ENCODE measurements around the gene LRRTM4.

Gene LRRTM4

GRCh38 chr2:77108915-77109314 is 413.3 kb downstream of the LRRTM4 start:
- no peak for ATAC-seq
- no peak for TF ChIP-seq ZC3H10 (CRISPR knock-in tag; IDR thresholded peaks at IDR 0.05)
- no peak for TF ChIP-seq ZNF8 (CRISPR knock-in tag; IDR thresholded peaks at IDR 0.05)
- no peak for TF ChIP-seq ESRRG (CRISPR knock-in tag; IDR thresholded peaks at IDR 0.05)

- TF ChIP-seq ZC3H10 (CRISPR knock-in tag; IDR thresholded peaks at IDR 0.05) (no peak), GLIS3 (CRISPR knock-in tag; IDR thresholded peaks at IDR 0.05) (no peak), ZNF565 (CRISPR knock-in tag; conservative IDR thresholded peaks at IDR 0.05; ENCODE audit: low read depth) (no peak), ZNF70 (CRISPR knock-in tag; IDR thresholded peaks at IDR 0.05) (no peak), TCF4 (CRISPR knock-in tag; IDR thresholded peaks at IDR 0.05; ENCODE audit: borderline replicate concordance) (no peak), OSR1 (CRISPR knock-in tag; IDR thresholded peaks at IDR 0.05) (no peak)
- no peak for ATAC-seq
Measured at GRCh38 chr2:77105008-77105407, 417.2 kb downstream of the LRRTM4 start.

GRCh38 chr2:77104554-77104953 is 417.6 kb downstream of the LRRTM4 start:
- no peak for ATAC-seq
- no peak for TF ChIP-seq TSHZ2 (CRISPR knock-in tag; IDR thresholded peaks at IDR 0.05)
- TF ChIP-seq CSRNP3 (CRISPR knock-in tag; IDR thresholded peaks at IDR 0.05): no peak
- no peak for TF ChIP-seq CREB5 (CRISPR knock-in tag; IDR thresholded peaks at IDR 0.05; ENCODE audit: low read depth)
- TF ChIP-seq POU6F1 (CRISPR knock-in tag; IDR thresholded peaks at IDR 0.05; ENCODE audit: borderline replicate concordance, low read depth): no peak
- no peak for TF ChIP-seq OSR1 (CRISPR knock-in tag; IDR thresholded peaks at IDR 0.05)
- no peak for TF ChIP-seq ZFP30 (CRISPR knock-in tag; IDR thresholded peaks at IDR 0.05)

GRCh38 chr2:77102927-77103326 is 419.2 kb downstream of the LRRTM4 start:
- no peak for ATAC-seq
- TF ChIP-seq ISL1 (CRISPR knock-in tag; IDR thresholded peaks at IDR 0.05) (no peak), ZNF8 (CRISPR knock-in tag; IDR thresholded peaks at IDR 0.05) (no peak), ZNF565 (CRISPR knock-in tag; conservative IDR thresholded peaks at IDR 0.05; ENCODE audit: low read depth) (no peak), ESRRG (CRISPR knock-in tag; IDR thresholded peaks at IDR 0.05) (no peak), TOX (CRISPR knock-in tag; IDR thresholded peaks at IDR 0.05; ENCODE audit: borderline replicate concordance) (no peak), TSHZ2 (CRISPR knock-in tag; IDR thresholded peaks at IDR 0.05) (no peak), BACH2 (CRISPR knock-in tag; IDR thresholded peaks at IDR 0.05; ENCODE audit: borderline replicate concordance) (no peak), SNAI2 (CRISPR knock-in tag; IDR thresholded peaks at IDR 0.05) (no peak), CREB5 (CRISPR knock-in tag; IDR thresholded peaks at IDR 0.05; ENCODE audit: low read depth) (no peak), ZFP30 (CRISPR knock-in tag; IDR thresholded peaks at IDR 0.05) (no peak), ARNTL (CRISPR knock-in tag; IDR thresholded peaks at IDR 0.05; ENCODE audit: borderline replicate concordance, low read depth) (no peak), GLIS3 (CRISPR knock-in tag; IDR thresholded peaks at IDR 0.05) (no peak), PATZ1 (CRISPR knock-in tag; IDR thresholded peaks at IDR 0.05; ENCODE audit: borderline replicate concordance) (no peak), ZFP3 (CRISPR knock-in tag; IDR thresholded peaks at IDR 0.05) (no peak), CSDC2 (CRISPR knock-in tag; IDR thresholded peaks at IDR 0.05) (no peak), RARB (CRISPR knock-in tag; IDR thresholded peaks at IDR 0.05) (no peak), ZC3H10 (CRISPR knock-in tag; IDR thresholded peaks at IDR 0.05) (no peak), TCF4 (CRISPR knock-in tag; IDR thresholded peaks at IDR 0.05; ENCODE audit: borderline replicate concordance) (no peak), ZNF70 (CRISPR knock-in tag; IDR thresholded peaks at IDR 0.05) (no peak)
